Measurements from ENCODE around the gene RNF168.

GRCh38 chr3:196440696-196441095 is 62.9 kb downstream of the RNF168 start:
- no peak for TF ChIP-seq POLR2A (IDR thresholded peaks at IDR 0.05)
- no peak for TF ChIP-seq CTCF (IDR thresholded peaks at IDR 0.05)

Measured in stomach (tissue), 4 donors.